ENCODE results near the gene EGFL6. TPM values are rescaled to one million over a fixed set of nuclear protein-coding genes. Genes with fewer than 3 reads are reported as not detected.

Gene EGFL6
- total and polyA plus RNA-seq, 10 of the 15 experiments (the other 5 are each of a cell fraction or from before 2014, with no cell fraction given) = 0.03 TPM; not detected in 9

GRCh38 chrX:13652850-13653693, 83.7 kb downstream of the EGFL6 start, which contains the start of gene TCEANC:
TSS of gene TCEANC (plus strand) at chrX:13653141. CDS start at chrX:13662509, 9,368 bp downstream.
- FAIRE-seq = peak; percentile 95
- in situ Hi-C loops (cut with MboI) = loop anchor here (5.0 to 25.0 kb wide), 3 partner anchors 148 to 691 kb away; no protein-coding TSS in a partner anchor
- intact Hi-C loops (cut with micrococcal nuclease; ENCODE audit: unreplicated experiment) = loop anchor here (2.0 to 10.0 kb wide), 3 partner anchors 199 to 398 kb away; partner anchors contain the start of gene GEMIN8
- TF ChIP-seq, protein P1, sequence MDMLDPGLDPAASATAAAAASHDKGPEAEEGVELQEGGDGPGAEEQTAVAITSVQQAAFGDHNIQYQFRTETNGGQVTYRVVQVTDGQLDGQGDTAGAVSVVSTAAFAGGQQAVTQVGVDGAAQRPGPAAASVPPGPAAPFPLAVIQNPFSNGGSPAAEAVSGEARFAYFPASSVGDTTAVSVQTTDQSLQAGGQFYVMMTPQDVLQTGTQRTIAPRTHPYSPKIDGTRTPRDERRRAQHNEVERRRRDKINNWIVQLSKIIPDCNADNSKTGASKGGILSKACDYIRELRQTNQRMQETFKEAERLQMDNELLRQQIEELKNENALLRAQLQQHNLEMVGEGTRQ (IDR thresholded peaks at IDR 0.05; ENCODE audit: borderline replicate concordance, low read depth, low read length) = peak; percentile 97
- TF ChIP-seq SREBF1 (IDR thresholded peaks at IDR 0.05; ENCODE audit: low read length) = peak; percentile 77
- 0 out of 2 replicates have a peak, but pooled peaks have one; percentile 38 for TF ChIP-seq HCFC1 (IDR thresholded peaks at IDR 0.05; ENCODE audit: low read length)
- TF ChIP-seq CEBPB (IDR thresholded peaks at IDR 0.05; ENCODE audit: borderline replicate concordance in 1 of 2, low read depth in 2 of 2, low read length in 2 of 2) = no peak
- TF ChIP-seq TARDBP (IDR thresholded peaks at IDR 0.05; ENCODE audit: borderline replicate concordance) = no peak
- peak; percentile 83; the same call in 1 of the 2 replicates for TF ChIP-seq MXI1 (IDR thresholded peaks at IDR 0.05; ENCODE audit: low read depth, low read length)
- TF ChIP-seq POLR2A (IDR thresholded peaks at IDR 0.05; ENCODE audit: low read depth, low read length) = peak; percentile 85
- TF ChIP-seq POU2F2 (IDR thresholded peaks at IDR 0.05; ENCODE audit: borderline replicate concordance, low read depth, low read length) = peak; percentile 72; the same call in 2 of the 3 replicates
- peak; percentile 59; the same call in 1 of the 2 replicates for TF ChIP-seq ATF7 (IDR thresholded peaks at IDR 0.05; ENCODE audit: low read depth)
- TF ChIP-seq MLLT1 (IDR thresholded peaks at IDR 0.05) = 0 out of 2 replicates have a peak, but pooled peaks have one; percentile 54
- TF ChIP-seq IKZF2 (IDR thresholded peaks at IDR 0.05) = peak in 1 of 2 experiments; percentile 69; a peak in 1 of 4 replicates
- peak; percentile 50; the same call in 1 of the 2 replicates for TF ChIP-seq TBL1XR1 (IDR thresholded peaks at IDR 0.05; ENCODE audit: low read depth, low read length)
- peak; percentile 57 for TF ChIP-seq RELA (IDR thresholded peaks at IDR 0.05; ENCODE audit: borderline replicate concordance, partially characterized antibody)
- peak; percentile 72 for TF ChIP-seq NBN (IDR thresholded peaks at IDR 0.05)
- peak; percentile 96 for TF ChIP-seq USF1 (IDR thresholded peaks at IDR 0.05; ENCODE audit: borderline replicate concordance, extremely low read length, insufficient read depth, low read depth, low read length)
- TF ChIP-seq NFYA (IDR thresholded peaks at IDR 0.05; ENCODE audit: borderline replicate concordance, low read depth, low read length) = peak; percentile 16; the same call in 1 of the 2 replicates
- TF ChIP-seq HDGF (IDR thresholded peaks at IDR 0.05) = 0 out of 2 replicates have a peak, but pooled peaks have one; percentile 52
- peak; percentile 68; the same call in 1 of the 2 replicates for TF ChIP-seq BACH1 (IDR thresholded peaks at IDR 0.05; ENCODE audit: borderline replicate concordance)
- no peak for TF ChIP-seq KLF5 (IDR thresholded peaks at IDR 0.05; ENCODE audit: partially characterized antibody)
- no peak for TF ChIP-seq SMAD5 (IDR thresholded peaks at IDR 0.05; ENCODE audit: low read depth)
- TF ChIP-seq JUNB (IDR thresholded peaks at IDR 0.05) = no peak

More at GRCh38 chrX:13652850-13653693, 83.7 kb downstream of the EGFL6 start, which contains the start of gene TCEANC:
- H4K20me1 ChIP-seq (ENCODE audit: control insufficient read depth, insufficient read depth) = no peaks in the 10 kb centered on the region
- H3K27ac ChIP-seq (ENCODE audit: control insufficient read depth, insufficient read depth) = peak within 1 kb of the TSS; percentile 71
- H3K27me3 ChIP-seq (replicated peaks in 1 of 2; ENCODE audit: control insufficient read depth in 2 of 2, insufficient read depth in 2 of 2, low read length in 1 of 2) = no peaks in the 10 kb centered on the region
- H3K4me1 ChIP-seq (ENCODE audit: control insufficient read depth, insufficient read depth, low read length) = peaks cover 7% of the 10 kb centered on the region
- H3K4me2 ChIP-seq (ENCODE audit: control insufficient read depth, insufficient read depth) = peak within 1 kb of the TSS; percentile 95
- ChIA-PET RAD21 (ENCODE audit: unreplicated experiment) (interaction anchor here (0.5 to 1.6 kb wide), 7 partner anchors 40 to 376 kb away, joined by 3 to 4 read pairs (median 3); no protein-coding TSS in a partner anchor), POLR2A (interaction anchor here (0.6 to 1.6 kb wide), 3 partner anchors 10 to 106 kb away, joined by 3 to 7 read pairs (median 3); no protein-coding TSS in a partner anchor), SMC1A (ENCODE audit: uncharacterized antibody, unreplicated experiment) (interaction anchor here (0.7 to 1.7 kb wide), 4 partner anchors 43 to 379 kb away, joined by 3 to 6 read pairs (median 4); no protein-coding TSS in a partner anchor), CTCF (interaction anchor here (1.0 to 1.4 kb wide), 4 partner anchors 94 to 379 kb away, joined by 4 to 5 read pairs (median 4); no protein-coding TSS in a partner anchor)
- 2% methylated on average over 52 of the region's 54 CpGs for WGBS (ENCODE audit: insufficient coverage, insufficient replicate concordance, low lambda C conversion rate, missing lambda C conversion rate)
- DNase-seq (ENCODE audit: low read depth, low spot score) (peak; percentile 89), ATAC-seq (peak; percentile 98)
- peak within 1 kb of the TSS; percentile 76 for H3K4me3 ChIP-seq
- BruUV-seq (replicated peaks) = TSS peak; percentile 90
- H3K79me2 ChIP-seq (ENCODE audit: control insufficient read depth, insufficient read depth, low read length) = peaks cover 8% of the 10 kb centered on the region
- H3K9me3 ChIP-seq (replicated peaks; ENCODE audit: control insufficient read depth, insufficient read depth, low read length) = no peaks in the 10 kb centered on the region
- peak within 1 kb of the TSS; percentile 85 for H2AFZ ChIP-seq (ENCODE audit: control insufficient read depth, low read depth, low read length)
- no peaks in the 10 kb centered on the region for H3K36me3 ChIP-seq (ENCODE audit: control insufficient read depth in 2 of 2, insufficient read depth in 2 of 2, low read length in 1 of 2)
- H3K9ac ChIP-seq (ENCODE audit: control insufficient read depth, insufficient read depth, low read length) = peak within 1 kb of the TSS; percentile 73
